GM12878 (cell line): ENCODE data around the gene SH3BGRL3. TPM values are rescaled to one million over a fixed set of nuclear protein-coding genes. Genes with fewer than 3 reads are reported as not detected.

Source experiments
- CHD2 ChIP-seq: IDR thresholded peaks from 2 replicates; pipeline ENCODE4 v1.6.1; 2011; ENCODE audit warnings: low read depth, low read length, improper control_type of control experiment, borderline replicate concordance
- CREB1 ChIP-seq: IDR thresholded peaks from 2 replicates; pipeline ENCODE4 v1.6.1; 2012; ENCODE audit warnings: low read depth, mild to moderate bottlenecking, inconsistent platforms
- PKNOX1 ChIP-seq: fragments of 450-650 bp; IDR thresholded peaks from 2 replicates; pipeline ENCODE4 v1.6.1; 2016; ENCODE audit warnings: mild to moderate bottlenecking
- SMAD1 ChIP-seq: fragments of 450-650 bp; IDR thresholded peaks from 2 replicates; pipeline ENCODE4 v1.6.1; 2018; ENCODE audit warnings: mild to moderate bottlenecking, low read depth; ENCODE audit not compliant: partially characterized antibody
- USF1 ChIP-seq: IDR thresholded peaks from 2 replicates; pipeline ENCODE4 v1.6.1; 2011; ENCODE audit warnings: borderline replicate concordance, low read depth, mild to moderate bottlenecking, moderate library complexity, mixed read lengths, low read length; ENCODE audit not compliant: insufficient read depth; ENCODE audit errors: extremely low read length
- ZNF24 ChIP-seq: fragments of 450-650 bp; IDR thresholded peaks from 2 replicates; pipeline ENCODE4 v1.6.1; 2017; ENCODE audit warnings: antibody characterized with exemption, mild to moderate bottlenecking
- polyA plus RNA-seq, 11 experiments: library from polyadenylated mRNA; depleted of rRNA in 4 of 11; unstranded in 6 of 11; stranded (reverse) in 5 of 11; fragments of >200 nt; fragmentation: Nextera tagmentation in 4 of 11; fragmentation: Illumina TruSeq in 1 of 11; extraction: Ambion mirVana in 4 of 11; extraction: Trizol in 1 of 11; gene quantifications; 1 replicate in 1 of 11; 2 replicates in 10 of 11; pipeline versions ENCODE4 v1.2.1 to v1.2.3, GENCODE V29; 2011 to 2016; ENCODE audit warnings: inconsistent platforms in 2 of 11, missing spikeins in 2 of 11, low read depth in 1 of 11
- total RNA-seq, 4 experiments: library from RNA; depleted of rRNA in 3 of 4; stranded (reverse); fragments of >200 nt in 3 of 4; fragmentation: Illumina TruSeq in 1 of 4; extraction: Trizol in 1 of 4; gene quantifications; 2 replicates each; pipeline versions ENCODE4 v1.2.1 to v1.2.3, GENCODE V29; 2013 to 2021
- TF ChIP-seq, protein P1 (sequence below): fragments of 450-650 bp; IDR thresholded peaks from 2 replicates; pipeline ENCODE4 v1.6.1; 2016; ENCODE audit warnings: mild to moderate bottlenecking, moderate library complexity, borderline replicate concordance
- TF ChIP-seq, protein P2 (sequence below): fragments of 150-350 bp; IDR thresholded peaks from 2 replicates; pipeline ENCODE4 v1.6.1; 2014; ENCODE audit warnings: mild to moderate bottlenecking, low read depth, low read length

SH3BGRL3 gene
- total and polyA plus RNA-seq, 10 of the 15 experiments (the other 5 are each of a cell fraction or from before 2014, with no cell fraction given) = 39.7 to 390 (median 118) TPM

DNA sequence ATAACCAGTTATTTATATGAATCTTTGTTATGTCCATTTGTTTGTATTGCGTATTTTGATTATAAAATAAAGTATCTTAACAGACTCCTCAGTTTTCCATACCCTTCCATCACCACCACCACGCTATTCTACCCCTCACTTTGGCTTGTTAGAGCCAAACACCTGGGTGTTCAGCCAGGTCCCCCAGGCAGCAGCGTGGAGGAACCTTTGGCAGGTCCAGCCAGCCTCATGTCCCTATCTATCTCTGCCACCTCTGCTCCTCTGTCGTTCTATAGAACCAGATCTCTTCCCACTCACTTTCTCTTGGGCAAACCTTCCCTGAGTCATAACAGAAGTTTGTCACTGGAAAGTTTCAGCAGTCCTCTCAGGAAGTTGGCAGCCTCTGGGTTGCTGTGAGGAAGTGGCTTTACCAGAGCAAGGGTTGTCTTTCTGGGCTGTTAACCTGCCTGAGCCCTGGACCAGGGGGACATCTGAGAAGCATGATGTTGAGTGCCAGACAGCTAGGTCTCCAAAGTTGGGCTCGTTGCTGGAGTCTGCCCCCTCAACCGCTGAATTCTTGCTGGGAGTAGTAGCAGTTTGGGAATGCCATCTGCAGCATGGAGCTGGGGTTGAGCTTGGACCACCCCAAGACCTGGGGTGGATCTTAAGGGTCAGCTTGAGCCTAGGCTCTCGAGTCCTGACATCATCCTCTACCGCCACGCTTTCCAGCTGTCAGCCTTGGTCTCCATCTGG lies 996 bp upstream of the SH3BGRL3 start (continued):
- TF ChIP-seq, protein P1, sequence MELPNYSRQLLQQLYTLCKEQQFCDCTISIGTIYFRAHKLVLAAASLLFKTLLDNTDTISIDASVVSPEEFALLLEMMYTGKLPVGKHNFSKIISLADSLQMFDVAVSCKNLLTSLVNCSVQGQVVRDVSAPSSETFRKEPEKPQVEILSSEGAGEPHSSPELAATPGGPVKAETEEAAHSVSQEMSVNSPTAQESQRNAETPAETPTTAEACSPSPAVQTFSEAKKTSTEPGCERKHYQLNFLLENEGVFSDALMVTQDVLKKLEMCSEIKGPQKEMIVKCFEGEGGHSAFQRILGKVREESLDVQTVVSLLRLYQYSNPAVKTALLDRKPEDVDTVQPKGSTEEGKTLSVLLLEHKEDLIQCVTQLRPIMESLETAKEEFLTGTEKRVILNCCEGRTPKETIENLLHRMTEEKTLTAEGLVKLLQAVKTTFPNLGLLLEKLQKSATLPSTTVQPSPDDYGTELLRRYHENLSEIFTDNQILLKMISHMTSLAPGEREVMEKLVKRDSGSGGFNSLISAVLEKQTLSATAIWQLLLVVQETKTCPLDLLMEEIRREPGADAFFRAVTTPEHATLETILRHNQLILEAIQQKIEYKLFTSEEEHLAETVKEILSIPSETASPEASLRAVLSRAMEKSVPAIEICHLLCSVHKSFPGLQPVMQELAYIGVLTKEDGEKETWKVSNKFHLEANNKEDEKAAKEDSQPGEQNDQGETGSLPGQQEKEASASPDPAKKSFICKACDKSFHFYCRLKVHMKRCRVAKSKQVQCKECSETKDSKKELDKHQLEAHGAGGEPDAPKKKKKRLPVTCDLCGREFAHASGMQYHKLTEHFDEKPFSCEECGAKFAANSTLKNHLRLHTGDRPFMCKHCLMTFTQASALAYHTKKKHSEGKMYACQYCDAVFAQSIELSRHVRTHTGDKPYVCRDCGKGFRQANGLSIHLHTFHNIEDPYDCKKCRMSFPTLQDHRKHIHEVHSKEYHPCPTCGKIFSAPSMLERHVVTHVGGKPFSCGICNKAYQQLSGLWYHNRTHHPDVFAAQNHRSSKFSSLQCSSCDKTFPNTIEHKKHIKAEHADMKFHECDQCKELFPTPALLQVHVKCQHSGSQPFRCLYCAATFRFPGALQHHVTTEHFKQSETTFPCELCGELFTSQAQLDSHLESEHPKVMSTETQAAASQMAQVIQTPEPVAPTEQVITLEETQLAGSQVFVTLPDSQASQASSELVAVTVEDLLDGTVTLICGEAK = no peak
- no peak for TF ChIP-seq ZNF24
- no peak for TF ChIP-seq CHD2
- TF ChIP-seq, protein P2, sequence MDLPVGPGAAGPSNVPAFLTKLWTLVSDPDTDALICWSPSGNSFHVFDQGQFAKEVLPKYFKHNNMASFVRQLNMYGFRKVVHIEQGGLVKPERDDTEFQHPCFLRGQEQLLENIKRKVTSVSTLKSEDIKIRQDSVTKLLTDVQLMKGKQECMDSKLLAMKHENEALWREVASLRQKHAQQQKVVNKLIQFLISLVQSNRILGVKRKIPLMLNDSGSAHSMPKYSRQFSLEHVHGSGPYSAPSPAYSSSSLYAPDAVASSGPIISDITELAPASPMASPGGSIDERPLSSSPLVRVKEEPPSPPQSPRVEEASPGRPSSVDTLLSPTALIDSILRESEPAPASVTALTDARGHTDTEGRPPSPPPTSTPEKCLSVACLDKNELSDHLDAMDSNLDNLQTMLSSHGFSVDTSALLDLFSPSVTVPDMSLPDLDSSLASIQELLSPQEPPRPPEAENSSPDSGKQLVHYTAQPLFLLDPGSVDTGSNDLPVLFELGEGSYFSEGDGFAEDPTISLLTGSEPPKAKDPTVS = no peak
- no peak for TF ChIP-seq CREB1
- TF ChIP-seq USF1 = no peak
- no peak for TF ChIP-seq PKNOX1
- TF ChIP-seq SMAD1 = no peak
